ENCODE data around the gene SOD1. TPM values are rescaled to one million over a fixed set of nuclear protein-coding genes. Genes with fewer than 3 reads are reported as not detected.

Gene SOD1
- total RNA-seq, 1 donor from 2014 or later: 188 TPM

DNA sequence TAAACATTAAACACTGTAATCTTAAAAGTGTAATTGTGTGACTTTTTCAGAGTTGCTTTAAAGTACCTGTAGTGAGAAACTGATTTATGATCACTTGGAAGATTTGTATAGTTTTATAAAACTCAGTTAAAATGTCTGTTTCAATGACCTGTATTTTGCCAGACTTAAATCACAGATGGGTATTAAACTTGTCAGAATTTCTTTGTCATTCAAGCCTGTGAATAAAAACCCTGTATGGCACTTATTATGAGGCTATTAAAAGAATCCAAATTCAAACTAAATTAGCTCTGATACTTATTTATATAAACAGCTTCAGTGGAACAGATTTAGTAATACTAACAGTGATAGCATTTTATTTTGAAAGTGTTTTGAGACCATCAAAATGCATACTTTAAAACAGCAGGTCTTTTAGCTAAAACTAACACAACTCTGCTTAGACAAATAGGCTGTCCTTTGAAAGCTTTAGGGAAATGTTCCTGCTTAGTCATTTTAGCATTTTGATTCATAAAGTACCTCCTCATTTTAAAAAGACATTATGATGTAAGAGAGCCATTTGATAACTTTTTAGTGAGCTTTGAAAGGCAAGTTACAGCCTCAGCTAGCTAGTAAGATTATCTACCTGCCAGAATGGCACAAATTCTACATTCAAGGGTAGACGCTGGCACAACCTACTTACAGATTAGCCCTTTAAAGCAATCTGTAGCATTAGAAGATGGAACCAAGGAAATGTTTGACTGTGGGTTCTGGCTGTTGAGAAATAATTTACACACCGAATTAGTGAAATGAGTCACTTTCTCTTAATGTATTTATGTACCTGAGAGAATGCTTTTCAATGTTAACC is 9.4 kb downstream of the SOD1 start:
- Mint-ChIP-seq H3K27ac (ENCODE audit: unreplicated experiment) (no peak overlapping the region), H3K27me3 (ENCODE audit: low read depth) (no peaks in the 10 kb centered on the region)

GRCh38 chr21:31670070-31670469 is 10.6 kb downstream of the SOD1 start:
- Mint-ChIP-seq H3K36me3 (ENCODE audit: low read depth) (peaks cover 18% of the 10 kb centered on the region), H3K9me3 (ENCODE audit: low read depth) (no peaks in the 10 kb centered on the region), H3K27ac (ENCODE audit: unreplicated experiment) (peak overlapping the region; percentile 45), H3K27me3 (ENCODE audit: low read depth) (no peaks in the 10 kb centered on the region), H3K4me1 (ENCODE audit: low read depth) (peaks cover 24% of the 10 kb centered on the region), H3K4me3 (ENCODE audit: unreplicated experiment) (no peak overlapping the region)
- no peak for DNase-seq (ENCODE audit: low spot score)
- TF ChIP-seq, protein P1, sequence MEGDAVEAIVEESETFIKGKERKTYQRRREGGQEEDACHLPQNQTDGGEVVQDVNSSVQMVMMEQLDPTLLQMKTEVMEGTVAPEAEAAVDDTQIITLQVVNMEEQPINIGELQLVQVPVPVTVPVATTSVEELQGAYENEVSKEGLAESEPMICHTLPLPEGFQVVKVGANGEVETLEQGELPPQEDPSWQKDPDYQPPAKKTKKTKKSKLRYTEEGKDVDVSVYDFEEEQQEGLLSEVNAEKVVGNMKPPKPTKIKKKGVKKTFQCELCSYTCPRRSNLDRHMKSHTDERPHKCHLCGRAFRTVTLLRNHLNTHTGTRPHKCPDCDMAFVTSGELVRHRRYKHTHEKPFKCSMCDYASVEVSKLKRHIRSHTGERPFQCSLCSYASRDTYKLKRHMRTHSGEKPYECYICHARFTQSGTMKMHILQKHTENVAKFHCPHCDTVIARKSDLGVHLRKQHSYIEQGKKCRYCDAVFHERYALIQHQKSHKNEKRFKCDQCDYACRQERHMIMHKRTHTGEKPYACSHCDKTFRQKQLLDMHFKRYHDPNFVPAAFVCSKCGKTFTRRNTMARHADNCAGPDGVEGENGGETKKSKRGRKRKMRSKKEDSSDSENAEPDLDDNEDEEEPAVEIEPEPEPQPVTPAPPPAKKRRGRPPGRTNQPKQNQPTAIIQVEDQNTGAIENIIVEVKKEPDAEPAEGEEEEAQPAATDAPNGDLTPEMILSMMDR (IDR thresholded peaks at IDR 0.05): no peak

More for the DNA sequence above, 9.4 kb downstream of the SOD1 start:
- no peaks in the 10 kb centered on the region for H3K9me3 Mint-ChIP-seq (ENCODE audit: low read depth)
- peaks cover 20% of the 10 kb centered on the region for H3K36me3 Mint-ChIP-seq (ENCODE audit: low read depth)
- peaks cover 34% of the 10 kb centered on the region for H3K4me1 Mint-ChIP-seq (ENCODE audit: low read depth)
- no peak for DNase-seq (ENCODE audit: low spot score)
- no peak overlapping the region for H3K4me3 Mint-ChIP-seq (ENCODE audit: unreplicated experiment)
- TF ChIP-seq, protein P1 (IDR thresholded peaks at IDR 0.05): no peak

GRCh38 chr21:31671146-31671716 is 11.7 kb downstream of the SOD1 start:
- H3K36me3 Mint-ChIP-seq (ENCODE audit: low read depth): peaks cover 15% of the 10 kb centered on the region
- H3K4me3 Mint-ChIP-seq (ENCODE audit: unreplicated experiment): no peak overlapping the region
- no peak overlapping the region for H3K27ac Mint-ChIP-seq (ENCODE audit: unreplicated experiment)
- no peaks in the 10 kb centered on the region for H3K9me3 Mint-ChIP-seq (ENCODE audit: low read depth)
- no peaks in the 10 kb centered on the region for H3K27me3 Mint-ChIP-seq (ENCODE audit: low read depth)
- TF ChIP-seq, protein P1 (IDR thresholded peaks at IDR 0.05): no peak
- DNase-seq (ENCODE audit: low spot score): no peak
- H3K4me1 Mint-ChIP-seq (ENCODE audit: low read depth): peaks cover 17% of the 10 kb centered on the region

- TF ChIP-seq, protein P1 (IDR thresholded peaks at IDR 0.05): no peak
- no peak overlapping the region for H3K27ac Mint-ChIP-seq (ENCODE audit: unreplicated experiment)
Measured at GRCh38 chr21:31671931-31672330, 12.4 kb downstream of the SOD1 start.

DNA sequence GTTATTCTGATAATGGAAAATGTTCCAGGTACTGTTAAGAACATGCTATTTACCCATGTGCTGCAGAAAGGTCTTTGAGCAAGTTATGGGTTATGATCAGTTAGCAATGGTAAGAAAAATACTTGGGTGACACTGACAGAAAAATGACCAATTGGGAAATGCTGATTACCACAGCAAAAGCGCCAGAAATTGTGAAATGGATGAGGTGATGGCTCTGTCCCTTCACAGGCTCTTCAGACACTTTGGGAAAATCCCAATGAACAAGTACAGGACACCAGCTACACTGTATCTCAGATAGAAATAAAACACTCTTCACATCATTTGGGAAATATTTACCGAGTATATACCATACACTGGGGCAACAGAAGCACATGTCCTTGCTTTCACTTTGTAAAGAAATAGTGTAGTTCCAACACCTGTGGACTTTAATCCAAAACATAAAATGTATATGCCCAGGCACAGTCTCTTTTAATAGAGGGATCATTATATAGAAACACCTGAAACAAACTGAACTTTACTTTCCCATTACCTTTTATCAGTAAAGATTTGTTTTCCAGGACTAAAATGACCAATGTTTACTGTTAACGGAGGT is 13.9 kb downstream of the SOD1 start:
- Mint-ChIP-seq H3K4me3 (ENCODE audit: unreplicated experiment) (no peak overlapping the region), H3K36me3 (ENCODE audit: low read depth) (peaks cover 9% of the 10 kb centered on the region), H3K27ac (ENCODE audit: unreplicated experiment) (no peak overlapping the region), H3K4me1 (ENCODE audit: low read depth) (peaks cover 7% of the 10 kb centered on the region), H3K27me3 (ENCODE audit: low read depth) (no peaks in the 10 kb centered on the region), H3K9me3 (ENCODE audit: low read depth) (no peaks in the 10 kb centered on the region)
- DNase-seq (ENCODE audit: low spot score): no peak
- TF ChIP-seq, protein P1 (IDR thresholded peaks at IDR 0.05): no peak

More at GRCh38 chr21:31671931-31672330, 12.4 kb downstream of the SOD1 start:
- no peak for DNase-seq (ENCODE audit: low spot score)
- Mint-ChIP-seq H3K36me3 (ENCODE audit: low read depth) (peaks cover 14% of the 10 kb centered on the region), H3K9me3 (ENCODE audit: low read depth) (no peaks in the 10 kb centered on the region), H3K4me1 (ENCODE audit: low read depth) (peaks cover 11% of the 10 kb centered on the region), H3K4me3 (ENCODE audit: unreplicated experiment) (no peak overlapping the region), H3K27me3 (ENCODE audit: low read depth) (no peaks in the 10 kb centered on the region)
